Measurements from ENCODE around the gene GOLGA6C.

GOLGA6C gene

DNA sequence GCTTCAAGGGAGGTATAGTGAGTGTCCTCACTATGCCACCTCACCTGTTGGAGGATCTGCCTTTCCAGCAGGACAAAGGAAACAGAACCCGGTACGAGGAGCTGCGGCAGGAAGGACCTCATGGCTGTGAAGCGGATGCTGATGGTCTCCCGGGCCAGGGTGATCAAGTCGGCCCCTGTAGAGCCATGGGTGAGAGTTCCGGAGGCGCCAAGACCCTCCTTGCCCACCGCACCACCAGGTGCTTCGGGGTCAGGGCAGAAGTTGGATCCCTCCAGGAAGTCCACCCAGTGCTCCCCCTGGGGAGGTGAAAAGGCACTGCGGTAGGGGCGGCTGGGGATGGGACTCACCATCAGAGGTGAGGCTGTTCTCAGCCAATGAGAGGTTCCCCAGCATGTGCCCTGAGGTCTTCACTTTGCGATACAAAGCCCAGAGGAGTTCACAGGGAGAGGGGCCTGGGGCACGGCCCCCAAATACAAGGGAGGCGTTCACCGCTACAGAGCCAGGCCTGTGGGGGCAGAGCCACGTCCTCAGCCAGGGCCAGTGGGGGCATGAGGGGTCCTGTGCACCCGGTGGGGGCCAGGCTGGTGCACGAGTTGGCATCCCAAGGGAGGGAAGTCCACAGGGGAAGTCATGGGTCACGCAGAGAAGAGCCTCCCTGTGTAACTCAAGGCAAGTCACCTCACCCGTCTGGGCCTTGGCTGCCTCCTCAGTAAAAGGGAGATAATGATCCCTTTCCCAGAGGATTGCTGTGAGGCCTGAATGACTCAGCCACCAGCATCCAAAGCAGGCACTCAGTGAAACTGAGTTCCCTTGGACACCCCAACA lies 28.7 kb upstream of the GOLGA6C start:
- TF ChIP-seq, protein P1, sequence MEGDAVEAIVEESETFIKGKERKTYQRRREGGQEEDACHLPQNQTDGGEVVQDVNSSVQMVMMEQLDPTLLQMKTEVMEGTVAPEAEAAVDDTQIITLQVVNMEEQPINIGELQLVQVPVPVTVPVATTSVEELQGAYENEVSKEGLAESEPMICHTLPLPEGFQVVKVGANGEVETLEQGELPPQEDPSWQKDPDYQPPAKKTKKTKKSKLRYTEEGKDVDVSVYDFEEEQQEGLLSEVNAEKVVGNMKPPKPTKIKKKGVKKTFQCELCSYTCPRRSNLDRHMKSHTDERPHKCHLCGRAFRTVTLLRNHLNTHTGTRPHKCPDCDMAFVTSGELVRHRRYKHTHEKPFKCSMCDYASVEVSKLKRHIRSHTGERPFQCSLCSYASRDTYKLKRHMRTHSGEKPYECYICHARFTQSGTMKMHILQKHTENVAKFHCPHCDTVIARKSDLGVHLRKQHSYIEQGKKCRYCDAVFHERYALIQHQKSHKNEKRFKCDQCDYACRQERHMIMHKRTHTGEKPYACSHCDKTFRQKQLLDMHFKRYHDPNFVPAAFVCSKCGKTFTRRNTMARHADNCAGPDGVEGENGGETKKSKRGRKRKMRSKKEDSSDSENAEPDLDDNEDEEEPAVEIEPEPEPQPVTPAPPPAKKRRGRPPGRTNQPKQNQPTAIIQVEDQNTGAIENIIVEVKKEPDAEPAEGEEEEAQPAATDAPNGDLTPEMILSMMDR (conservative IDR thresholded peaks at IDR 0.05; ENCODE audit: low read depth) = no peak
- no peak for DNase-seq (ENCODE audit: low spot score)
- POLR2A ChIA-PET (ENCODE audit: low non-redundant PET) = no interaction called here
- H3K27ac ChIP-seq = no peak overlapping the region
- CTCF ChIA-PET = no interaction called here

DNA sequence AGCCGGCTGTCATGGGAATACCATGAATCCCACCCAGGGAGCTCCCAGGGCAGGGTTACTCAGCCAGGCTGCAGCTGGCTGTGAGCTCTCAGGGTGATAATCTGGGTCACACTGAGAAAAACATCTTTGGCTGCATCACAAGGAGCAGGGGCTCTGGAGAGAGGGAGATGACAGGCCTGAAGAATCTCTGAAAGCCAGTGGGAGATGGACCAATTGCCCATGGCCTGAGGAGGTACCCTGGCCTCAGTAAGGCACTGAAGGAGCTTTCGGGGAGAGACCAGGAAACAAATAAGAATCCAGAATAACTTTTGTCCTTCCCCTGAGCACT lies 28.2 kb upstream of the GOLGA6C start:
- DNase-seq (ENCODE audit: low spot score) = no peak
- POLR2A ChIA-PET (ENCODE audit: low non-redundant PET) = no interaction called here
- TF ChIP-seq, protein P1 (conservative IDR thresholded peaks at IDR 0.05; ENCODE audit: low read depth) = no peak
- H3K27ac ChIP-seq = no peak overlapping the region
- CTCF ChIA-PET = no interaction called here

DNA sequence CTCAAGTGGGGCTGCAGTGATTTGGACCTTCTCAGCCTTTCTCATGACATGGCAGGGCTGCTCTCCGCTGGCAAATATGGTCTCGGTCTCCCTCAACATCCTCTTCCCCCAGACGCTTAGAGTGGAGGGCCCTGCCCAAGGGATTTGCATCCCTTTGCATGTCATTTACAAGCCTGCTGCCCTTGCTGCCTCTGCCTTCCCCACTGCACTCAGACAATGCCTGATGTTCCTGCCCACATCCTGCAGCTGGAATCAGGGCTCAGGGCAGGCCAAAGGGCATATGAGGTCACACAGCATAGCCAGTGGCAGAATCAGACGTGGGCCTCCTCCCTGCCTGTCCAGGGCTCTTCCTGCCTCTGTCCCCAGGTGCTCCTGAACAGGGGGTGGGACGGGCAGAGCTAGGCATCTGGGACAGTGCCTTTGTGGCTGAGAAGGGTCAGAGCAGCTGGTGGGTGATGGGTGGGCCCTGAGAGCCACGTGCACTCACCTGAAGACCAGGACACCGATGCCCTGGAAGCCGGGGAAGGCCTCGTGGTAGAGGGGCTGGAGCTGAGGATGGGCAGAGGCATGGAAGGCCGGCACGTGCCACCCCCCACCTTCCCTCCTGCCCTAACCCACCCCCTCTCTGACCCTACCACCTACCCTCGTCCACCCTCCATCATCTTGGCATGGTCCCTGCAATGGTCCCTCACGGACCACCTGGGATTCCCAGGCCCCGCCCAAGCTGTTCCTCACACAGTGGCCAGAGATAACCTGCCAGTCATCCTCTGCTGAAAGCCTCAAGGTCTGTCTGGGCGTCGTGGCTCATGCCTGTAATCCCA lies 27.4 kb upstream of the GOLGA6C start:
- TF ChIP-seq, protein P1 (conservative IDR thresholded peaks at IDR 0.05; ENCODE audit: low read depth) = no peak
- H3K27ac ChIP-seq = no peak overlapping the region
- CTCF ChIA-PET = interaction anchor here (0.9 kb wide), 1 partner anchor 44 kb away, joined by 3 read pairs; no protein-coding TSS in a partner anchor
- POLR2A ChIA-PET (ENCODE audit: low non-redundant PET) = no interaction called here
- no peak for DNase-seq (ENCODE audit: low spot score)

DNA sequence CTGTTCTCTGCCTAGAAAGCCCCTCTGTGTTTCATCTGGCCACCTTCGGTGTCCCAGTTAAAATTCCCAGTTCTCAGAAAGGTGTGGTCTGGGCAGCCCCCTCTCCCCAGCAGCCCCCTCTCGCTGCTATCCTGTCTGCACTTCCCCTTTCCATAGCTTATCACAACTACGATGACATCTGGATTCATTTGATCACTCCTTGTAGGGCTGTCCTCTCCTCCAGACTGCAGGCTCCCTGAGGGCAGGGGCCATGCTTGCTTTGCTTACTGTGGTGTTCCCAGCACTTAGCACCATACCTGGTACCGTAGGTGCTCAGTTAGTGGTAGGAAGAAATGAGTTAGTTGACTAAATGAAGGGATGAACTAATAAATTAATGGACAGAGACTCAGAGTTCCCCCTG lies 26.3 kb upstream of the GOLGA6C start:
- TF ChIP-seq, protein P1 (conservative IDR thresholded peaks at IDR 0.05; ENCODE audit: low read depth) = no peak
- ChIA-PET CTCF (no interaction called here), POLR2A (ENCODE audit: low non-redundant PET) (no interaction called here)
- DNase-seq (ENCODE audit: low spot score) = no peak
- H3K27ac ChIP-seq = no peak overlapping the region

DNA sequence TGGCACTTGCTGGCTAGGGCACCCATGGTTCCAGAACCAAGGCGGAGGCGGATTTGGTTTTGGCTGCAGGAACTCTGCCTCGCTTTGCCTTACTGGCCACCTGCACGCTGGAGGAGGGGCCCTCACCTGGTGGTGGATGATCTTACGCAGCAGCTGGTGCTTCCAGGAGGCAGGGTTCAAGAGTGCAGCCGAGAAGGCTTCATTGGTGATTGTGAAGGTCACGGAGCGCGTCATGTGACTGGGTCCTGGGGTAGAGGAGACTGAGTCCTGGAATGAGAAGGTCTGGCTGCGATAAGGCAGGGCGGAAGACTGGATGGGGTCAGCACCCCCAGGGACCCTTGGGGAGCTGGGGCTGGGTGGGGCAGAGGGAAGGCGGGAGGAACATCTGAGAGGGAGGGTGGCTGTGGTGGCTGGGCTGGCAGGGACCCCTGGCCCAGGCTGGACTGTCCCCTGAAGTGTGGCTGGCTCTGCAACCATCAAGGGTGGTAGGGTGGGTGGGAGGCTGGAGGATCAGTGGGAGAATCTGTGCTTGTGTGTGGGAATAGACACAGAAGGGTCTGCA lies 25.8 kb upstream of the GOLGA6C start:
- no peak for DNase-seq (ENCODE audit: low spot score)
- TF ChIP-seq, protein P1 (conservative IDR thresholded peaks at IDR 0.05; ENCODE audit: low read depth) = no peak
- CTCF ChIA-PET = no interaction called here
- POLR2A ChIA-PET (ENCODE audit: low non-redundant PET) = no interaction called here
- no peak overlapping the region for H3K27ac ChIP-seq

DNA sequence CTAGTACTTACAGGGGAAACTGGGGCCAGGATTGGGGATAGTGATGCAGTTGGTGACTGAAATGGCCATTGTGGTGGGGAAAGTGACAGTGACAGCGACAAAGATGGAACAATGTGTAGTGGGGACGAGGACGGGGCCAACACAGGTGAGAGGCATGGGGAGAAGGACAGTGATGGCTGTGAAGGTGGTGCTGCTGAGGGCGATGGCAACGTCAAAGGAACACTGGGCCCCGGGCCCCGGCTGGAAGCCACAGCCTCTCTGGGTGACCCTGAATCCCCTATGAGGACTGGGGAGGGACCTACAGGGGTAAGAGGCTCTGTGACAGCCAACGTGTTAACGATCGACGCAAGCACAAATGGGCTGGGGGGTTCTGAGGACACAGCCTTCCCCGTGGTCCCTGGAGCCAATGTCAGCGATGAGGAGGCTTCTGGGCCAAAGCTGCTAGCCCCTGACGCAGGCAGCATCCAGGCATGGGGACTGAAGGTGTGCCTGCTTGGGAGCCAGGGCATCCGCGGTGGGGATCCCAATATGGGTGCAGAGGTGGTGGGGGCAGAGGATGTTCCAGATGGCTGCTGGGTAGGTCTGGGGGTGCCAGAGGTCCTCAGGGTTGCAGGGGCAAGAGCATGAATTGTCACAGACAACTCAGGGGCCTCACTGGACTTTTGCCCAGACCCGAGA lies 25.2 kb upstream of the GOLGA6C start:
- TF ChIP-seq, protein P1 (conservative IDR thresholded peaks at IDR 0.05; ENCODE audit: low read depth) = no peak
- CTCF ChIA-PET = interaction anchor here (0.7 kb wide), 2 partner anchors 76 to 910 kb away, joined by 3 read pairs; no protein-coding TSS in a partner anchor
- POLR2A ChIA-PET (ENCODE audit: low non-redundant PET) = no interaction called here
- no peak overlapping the region for H3K27ac ChIP-seq
- DNase-seq (ENCODE audit: low spot score) = no peak
